Smooth muscle cell (in vitro differentiated cells): ENCODE data around the gene INO80. TPM values are rescaled to one million over a fixed set of nuclear protein-coding genes. Genes with fewer than 3 reads are reported as not detected.

Source experiments
- DNase-seq: peaks from one replicate; lab custom pipeline; 2025; ENCODE audit not compliant: unreplicated experiment; lab: John Stamatoyannopoulos, UW
- H2AFZ ChIP-seq: fragments of 200-600 bp; sonication (generic); 2 replicates; pipeline ENCODE4 v1.6.0; 2016; ENCODE audit warnings: antibody characterized with exemption, low read depth, mild to moderate bottlenecking
- H3F3A ChIP-seq: fragments of 200-600 bp; sonication (generic); 2 replicates; pipeline ENCODE4 v1.6.0; 2017; ENCODE audit warnings: antibody characterized with exemption, low read depth
- H3K27ac ChIP-seq: fragments of 200-600 bp; sonication (generic); 2 replicates; pipeline ENCODE4 v1.5.1; 2016; ENCODE audit warnings: low read depth, mild to moderate bottlenecking
- H3K27me3 ChIP-seq: fragments of 200-600 bp; sonication (generic); 2 replicates; pipeline ENCODE4 v1.6.1; 2016; ENCODE audit warnings: low read depth, mild to moderate bottlenecking
- H3K36me3 ChIP-seq: fragments of 200-600 bp; sonication (generic); 2 replicates; pipeline ENCODE4 v1.5.1; 2016; ENCODE audit warnings: low read depth
- H3K4me1 ChIP-seq: fragments of 200-600 bp; sonication (generic); 2 replicates; pipeline ENCODE4 v1.5.1; 2016; ENCODE audit warnings: low read depth
- H3K4me2 ChIP-seq: fragments of 200-600 bp; sonication (generic); 2 replicates; pipeline ENCODE4 v1.6.0; 2016; ENCODE audit warnings: mild to moderate bottlenecking
- H3K4me3 ChIP-seq: fragments of 200-600 bp; sonication (generic); 2 replicates; pipeline ENCODE4 v1.5.1; 2016; ENCODE audit warnings: mild to moderate bottlenecking
- H3K79me2 ChIP-seq: fragments of 200-600 bp; sonication (generic); 2 replicates; pipeline ENCODE4 v1.6.0; 2016; ENCODE audit warnings: low read depth, mild to moderate bottlenecking
- H3K9ac ChIP-seq: fragments of 200-600 bp; sonication (generic); 2 replicates; pipeline ENCODE4 v1.6.0; 2016; ENCODE audit warnings: low read depth
- H3K9me3 ChIP-seq: fragments of 200-600 bp; sonication (generic); replicated peaks from 2 replicates; pipeline ENCODE4 v1.5.1; 2016; ENCODE audit warnings: low read depth
- H4K20me1 ChIP-seq: fragments of 200-600 bp; sonication (generic); 2 replicates; pipeline ENCODE4 v1.6.0; 2016; ENCODE audit warnings: low read depth
- CTCF ChIP-seq: fragments of 200-600 bp; sonication (generic); IDR thresholded peaks from 2 replicates; pipeline ENCODE4 v1.5.1; 2017; ENCODE audit warnings: borderline replicate concordance, mild to moderate bottlenecking, antibody characterized with exemption; ENCODE audit not compliant: insufficient read depth, poor library complexity, severe bottlenecking
- WGBS: methylation state at CpG from one replicate; pipeline ENCODE4 v1.1.7; 2016; ENCODE audit warnings: low lambda C conversion rate; 5-methylcytosine and 5-hydroxymethylcytosine counted together
- polyA plus RNA-seq: library from polyadenylated mRNA; unstranded; fragments of >200 nt; fragmentation: Nextera tagmentation; extraction: Ambion mirVana; gene quantifications from 2 replicates; pipeline ENCODE4 v1.2.1, GENCODE V29; 2016
- total RNA-seq: library from RNA; depleted of rRNA; stranded (reverse); fragments of >200 nt; gene quantifications from 2 replicates; pipeline ENCODE4 v1.2.3, GENCODE V29; 2014

INO80 gene
- total and polyA plus RNA-seq, 2 experiments from 2014 or later: 4.4 to 8.3 TPM

- Histone ChIP-seq H3K4me2 (no peak overlapping the region), H3K27ac (no peak overlapping the region), H3K9me3 (no peaks in the 10 kb centered on the region), H2AFZ (no peak overlapping the region), H3K36me3 (no peaks in the 10 kb centered on the region), H3F3A (no peaks in the 10 kb centered on the region), H3K9ac (no peak overlapping the region), H3K4me3 (no peak overlapping the region), H3K79me2 (no peaks in the 10 kb centered on the region), H3K27me3 (no peaks in the 10 kb centered on the region), H4K20me1 (peaks cover 32% of the 10 kb centered on the region), H3K4me1 (no peaks in the 10 kb centered on the region)
- TF ChIP-seq CTCF: no peak
- no peak for DNase-seq
Measured at GRCh38 chr15:41010345-41010744, 105.7 kb downstream of the INO80 start.

DNA sequence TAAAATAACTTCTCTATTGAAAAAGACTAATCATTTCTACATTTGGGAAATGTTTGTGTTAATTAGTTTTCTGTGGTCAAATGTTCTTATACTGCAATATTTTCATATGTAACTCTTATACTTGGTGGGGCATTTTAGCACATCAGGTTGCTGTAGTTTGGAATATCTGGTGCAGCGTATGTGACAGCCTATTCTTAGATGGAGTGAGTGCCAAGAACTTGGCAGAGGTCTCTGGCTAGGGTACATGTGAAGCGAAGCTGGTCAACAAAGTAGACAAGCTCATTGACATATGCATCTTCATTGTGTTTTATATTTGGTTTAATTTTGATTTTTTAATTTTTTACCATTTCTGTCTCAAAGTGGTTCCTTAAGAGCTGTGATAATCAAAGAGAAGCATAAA lies 109.6 kb downstream of the INO80 start:
- no peak overlapping the region for H3K4me2 ChIP-seq
- 98% methylated on average over 2 of the region's 2 CpGs for WGBS
- H3K79me2 ChIP-seq: no peaks in the 10 kb centered on the region
- H3K9ac ChIP-seq: no peak overlapping the region
- no peak for TF ChIP-seq CTCF
- peaks cover 4% of the 10 kb centered on the region for H3F3A ChIP-seq
- H3K27ac ChIP-seq: no peak overlapping the region
- H3K36me3 ChIP-seq: no peaks in the 10 kb centered on the region
- H3K27me3 ChIP-seq: no peaks in the 10 kb centered on the region
- no peak overlapping the region for H3K4me3 ChIP-seq
- H3K9me3 ChIP-seq: no peaks in the 10 kb centered on the region
- H2AFZ ChIP-seq: no peak overlapping the region
- peaks cover 30% of the 10 kb centered on the region for H4K20me1 ChIP-seq
- H3K4me1 ChIP-seq: no peaks in the 10 kb centered on the region
- DNase-seq: no peak

DNA sequence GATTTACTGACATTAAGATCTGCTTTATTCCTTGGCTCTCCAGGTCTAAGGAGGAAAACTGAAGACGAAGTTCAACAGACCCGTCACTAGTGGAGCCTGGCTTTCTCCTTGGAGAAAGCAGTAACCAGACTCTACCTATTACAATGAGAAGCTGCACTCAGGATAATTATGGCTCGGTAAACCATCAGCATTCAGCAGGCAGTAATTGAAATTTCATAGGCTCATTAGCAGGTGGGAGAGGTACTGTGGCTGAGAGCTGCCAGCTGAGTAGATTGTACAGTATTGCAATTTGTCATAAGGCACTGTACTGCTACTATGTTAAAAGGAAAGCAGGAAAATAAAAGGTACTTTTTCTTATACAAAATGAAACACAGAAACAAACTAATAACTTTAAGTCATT lies 111.6 kb downstream of the INO80 start:
- Histone ChIP-seq H3K36me3 (peaks cover 4% of the 10 kb centered on the region), H3K27me3 (no peaks in the 10 kb centered on the region)

More for the DNA sequence above, 111.6 kb downstream of the INO80 start:
- no peak overlapping the region for H3K27ac ChIP-seq
- no peak overlapping the region for H2AFZ ChIP-seq
- DNase-seq: no peak
- 86% methylated on average over 3 of the region's 3 CpGs for WGBS
- H4K20me1 ChIP-seq: peaks cover 25% of the 10 kb centered on the region
- no peak for TF ChIP-seq CTCF
- no peak overlapping the region for H3K9ac ChIP-seq
- H3K4me1 ChIP-seq: no peaks in the 10 kb centered on the region
- no peak overlapping the region for H3K4me2 ChIP-seq
- H3F3A ChIP-seq: peaks cover 4% of the 10 kb centered on the region
- no peaks in the 10 kb centered on the region for H3K9me3 ChIP-seq
- H3K79me2 ChIP-seq: no peaks in the 10 kb centered on the region
- no peak overlapping the region for H3K4me3 ChIP-seq
